GM12864 (cell line): ENCODE data around the gene OR13C5.
"Not testable (repeated sequence)": the region's sequence is repeated elsewhere in the genome, so short reads cannot be mapped to it uniquely, and the experiment has no call there.

ENCODE experiments used
- DNase-seq: peaks from one replicate; pipeline ENCODE4 v3.0.0-alpha.2; 2011; ENCODE audit warnings: low read depth
- H3K4me3 ChIP-seq: 2 replicates; pipeline ENCODE4 v1.5.1; 2011; ENCODE audit warnings: mild to moderate bottlenecking, low read depth, low read length, control low read depth
- CTCF ChIP-seq: IDR thresholded peaks from 2 replicates; pipeline ENCODE4 v1.5.1; 2011; ENCODE audit warnings: low read depth, mild to moderate bottlenecking, moderate library complexity, low read length, control low read depth, inconsistent platforms; ENCODE audit errors: missing control alignments

OR13C5 gene

GRCh38 chr9:104599313-104599712, at the start of gene OR13C5:
Gene OR13C5, minus strand, starts transcription at chr9:104599413. Its CDS starts 0 bp downstream, at chr9:104599413.
- not testable (repeated sequence) for DNase-seq, H3K4me3 ChIP-seq

GRCh38 chr9:104635456-104635855, 36.2 kb upstream of the OR13C5 start:
- TF ChIP-seq CTCF = no peak

GRCh38 chr9:104633976-104634520, 34.8 kb upstream of the OR13C5 start:
- TF ChIP-seq CTCF = no peak
- no peak overlapping the region for H3K4me3 ChIP-seq
- no peak for DNase-seq

More at GRCh38 chr9:104635456-104635855, 36.2 kb upstream of the OR13C5 start:
- no peak for DNase-seq
- H3K4me3 ChIP-seq = no peak overlapping the region

- not testable (repeated sequence) for H3K4me3 ChIP-seq, DNase-seq
These were observed 26.8 kb upstream of the OR13C5 start for GRCh38 chr9:104625964-104626363.

GRCh38 chr9:104618104-104618503, 18.9 kb upstream of the OR13C5 start, which contains the start of gene OR13C9:
Gene OR13C9, minus strand, starts transcription at chr9:104618204. Its CDS starts 0 bp downstream, at chr9:104618204.
- TF ChIP-seq CTCF = no peak
- no peak for DNase-seq

GRCh38 chr9:104617418-104617817, 18.2 kb upstream of the OR13C5 start:
- no peak for TF ChIP-seq CTCF
- H3K4me3 ChIP-seq = no peak overlapping the region
- DNase-seq = no peak

More at GRCh38 chr9:104618104-104618503, 18.9 kb upstream of the OR13C5 start, which contains the start of gene OR13C9:
- H3K4me3 ChIP-seq = no peak within 1 kb of the TSS

GRCh38 chr9:104611213-104611612, 12.0 kb upstream of the OR13C5 start:
- H3K4me3 ChIP-seq = no peak overlapping the region

More at GRCh38 chr9:104611213-104611612, 12.0 kb upstream of the OR13C5 start:
- TF ChIP-seq CTCF = no peak
- DNase-seq = no peak
